Naive thymus-derived CD4-positive, alpha-beta T cell (primary cell): Measurements from ENCODE around the gene CBX7. TPM values are rescaled to one million over a fixed set of nuclear protein-coding genes. Genes with fewer than 3 reads are reported as not detected.
A peak's percentile ranks its signal among the peaks of the same experiment; 100 is the strongest.

Experiments used
- ATAC-seq: fragments of 150-1000 bp; cut with Tn5 transposase; 2 replicates; pipeline ENCODE4 v1.10.0; 2021; ENCODE audit warnings: mild to moderate bottlenecking, moderate library complexity
- CTCF ChIA-PET: fragments of 350-600 bp; sonication (Branson Sonifier 250); formaldehyde crosslinking; loops from one replicate; lab custom pipeline; 2021; ENCODE audit warnings: antibody characterized with exemption; lab: Charles Lee
- POLR2A ChIA-PET: fragments of 350-600 bp; sonication (Branson Sonifier 250); formaldehyde crosslinking; loops from one replicate; lab custom pipeline; 2021; ENCODE audit warnings: antibody characterized with exemption, inconsistent platforms; lab: Charles Lee
- DNase-seq, 9 donors: peaks; one replicate each; pipeline versions ENCODE4 v3.0.0 to v3.0.0-alpha.2; 2020 to 2022; ENCODE audit warnings: mixed read lengths in 1 of 9
- H3K27ac ChIP-seq: one replicate; pipeline ENCODE4 v1.7.0; 2013; ENCODE audit warnings: mild to moderate bottlenecking, low read depth, low read length, moderate library complexity
- H3K27me3 ChIP-seq, 2 donors: one replicate each; pipeline ENCODE4 v1.7.0; 2013; ENCODE audit warnings: low read length in 2 of 2, mild to moderate bottlenecking in 2 of 2, moderate library complexity in 2 of 2; ENCODE audit not compliant: control insufficient read depth in 2 of 2, insufficient read depth in 2 of 2
- H3K36me3 ChIP-seq, 3 experiments: 1 replicate in 2 of 3; 2 replicates in 1 of 3; pipeline ENCODE4 v1.7.0; 2013; ENCODE audit warnings: low read length in 3 of 3, mild to moderate bottlenecking in 3 of 3, moderate library complexity in 1 of 3; ENCODE audit not compliant: insufficient read depth in 3 of 3, control insufficient read depth in 2 of 3
- H3K4me1 ChIP-seq, 2 donors: one replicate each; pipeline ENCODE4 v1.7.0; 2013; ENCODE audit warnings: low read length in 2 of 2, mild to moderate bottlenecking in 2 of 2, moderate library complexity in 1 of 2; ENCODE audit not compliant: control insufficient read depth in 2 of 2, insufficient read depth in 2 of 2
- H3K4me3 ChIP-seq: 2 replicates; pipeline ENCODE4 v1.7.0; 2013; ENCODE audit warnings: mild to moderate bottlenecking, low read length
- H3K9me3 ChIP-seq, 3 experiments: 1 replicate in 2 of 3; 2 replicates in 1 of 3; pipeline ENCODE4 v1.7.0; 2013; ENCODE audit warnings: low read length in 3 of 3; ENCODE audit not compliant: control insufficient read depth in 2 of 3
- H3K27ac Mint-ChIP-seq, 9 donors: one replicate each; pipeline ENCODE4 v1.8.0; 2020 to 2022; ENCODE audit warnings: mixed read lengths in 9 of 9, mild to moderate bottlenecking in 8 of 9, moderate library complexity in 5 of 9, inconsistent platforms in 2 of 9
- H3K27me3 Mint-ChIP-seq, 5 donors: one replicate each; pipeline ENCODE4 v1.8.0; 2021 to 2022; ENCODE audit warnings: mixed read lengths in 5 of 5, mild to moderate bottlenecking in 1 of 5
- H3K36me3 Mint-ChIP-seq, 5 donors: one replicate each; pipeline ENCODE4 v1.8.0; 2020 to 2022; ENCODE audit warnings: mixed read lengths in 5 of 5, mild to moderate bottlenecking in 3 of 5, inconsistent platforms in 1 of 5
- H3K4me1 Mint-ChIP-seq, 7 donors: one replicate each; pipeline ENCODE4 v1.8.0; 2020 to 2022; ENCODE audit warnings: mixed read lengths in 7 of 7, mild to moderate bottlenecking in 3 of 7, inconsistent platforms in 1 of 7
- H3K4me3 Mint-ChIP-seq, 10 donors: one replicate each; pipeline ENCODE4 v1.8.0; 2020 to 2022; ENCODE audit warnings: mild to moderate bottlenecking in 10 of 10, mixed read lengths in 10 of 10, moderate library complexity in 6 of 10, inconsistent platforms in 2 of 10
- H3K9me3 Mint-ChIP-seq, 11 donors: one replicate each; pipeline ENCODE4 v1.8.0; 2020 to 2022; ENCODE audit warnings: mixed read lengths in 11 of 11, mild to moderate bottlenecking in 4 of 11, inconsistent platforms in 1 of 11, moderate library complexity in 1 of 11
- intact Hi-C, 2 donors: fragments of 100-400 bp; cut with micrococcal nuclease; formaldehyde crosslinking; loops; one replicate each; pipeline ENCODE4 v1.15.1; 2023
- polyA plus RNA-seq, 2 donors: library from polyadenylated mRNA; unstranded; fragments of 300-500 nt; fragmentation: Illumina TruSeq; gene quantifications; one replicate each; pipeline ENCODE4 v1.2.3, GENCODE V29; 2021
- total RNA-seq, 6 experiments: library from RNA in 5 of 6; stranded (reverse) in 5 of 6; gene quantifications; 1 replicate in 5 of 6; 2 replicates in 1 of 6; pipeline ENCODE4 v1.2.3 and lab custom pipeline; 2021 to 2026

Gene CBX7
- total and polyA plus RNA-seq, 7 experiments from 2014 or later, result 14.2 to 164 (median 74.9) TPM

DNA sequence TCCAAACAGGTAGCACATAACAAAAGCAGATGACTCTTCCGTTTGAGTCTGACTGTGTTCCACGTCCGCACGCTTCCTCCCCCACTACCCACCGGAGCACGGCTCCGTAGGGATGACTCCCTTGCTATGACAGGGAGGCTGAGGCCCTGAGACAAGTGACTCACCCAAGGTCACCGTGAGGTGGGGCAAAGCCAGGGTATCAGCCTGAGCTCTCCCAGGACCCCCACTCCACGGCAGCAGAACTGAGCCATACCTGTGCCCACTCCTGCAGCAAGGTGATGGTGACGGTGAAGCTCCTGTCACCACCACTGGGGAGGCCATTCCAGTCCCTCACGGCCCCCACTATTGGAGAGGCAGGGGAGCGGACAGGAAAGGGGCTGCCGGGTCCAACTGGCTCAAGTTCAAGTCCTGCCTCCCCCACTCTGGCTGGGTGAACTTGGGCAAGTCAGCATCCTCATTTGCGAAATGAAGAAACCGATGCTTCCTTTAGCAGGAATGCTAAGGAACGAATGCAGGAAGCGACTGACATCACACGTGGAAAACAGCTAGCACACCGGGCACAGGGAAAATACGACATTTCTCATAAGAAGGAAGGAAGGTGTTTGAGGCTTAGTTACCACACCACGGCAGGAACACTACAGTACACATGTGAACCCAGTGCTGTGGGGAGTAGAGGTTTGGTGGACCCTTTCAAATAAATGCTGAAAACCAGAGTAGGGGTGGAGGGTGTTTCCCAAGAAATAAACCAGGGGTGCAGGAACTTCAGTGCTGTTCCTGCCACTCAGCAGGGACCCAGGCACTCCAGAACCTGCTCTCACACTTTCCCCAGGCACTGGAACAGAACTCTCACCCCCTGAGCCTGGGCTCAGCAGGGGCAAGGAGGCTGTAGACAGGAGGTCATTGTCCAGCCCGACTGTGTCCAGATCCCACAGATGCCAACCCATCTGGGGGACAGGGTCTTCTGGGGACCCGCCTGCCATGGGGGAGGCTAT, 32.4 kb upstream of the CBX7 start:
- Histone ChIP-seq H3K4me3 (no peak overlapping the region), H3K27ac (no peak overlapping the region), H3K4me1 (no peaks in the 10 kb centered on the region), H3K9me3 (peaks cover 0 to 8% (median 0%) of the 10 kb centered on the region in 3 experiments), H3K27me3 (no peaks in the 10 kb centered on the region), H3K36me3 (no peaks in the 10 kb centered on the region)
- Mint-ChIP-seq H3K27ac (peak overlapping the region in 1 of 9 donors; percentile 28), H3K4me1 (peaks cover 0 to 3% (median 0%) of the 10 kb centered on the region in 7 donors), H3K36me3 (peaks cover 0 to 3% (median 0%) of the 10 kb centered on the region in 5 donors), H3K27me3 (peaks cover 0 to 13% (median 0%) of the 10 kb centered on the region in 5 donors), H3K4me3 (no peak overlapping the region), H3K9me3 (peaks cover 0 to 11% (median 4%) of the 10 kb centered on the region in 11 donors)
- ChIA-PET CTCF (interaction anchor here (0.8 kb wide), 1 partner anchor 15 kb away, joined by 3 read pairs; no protein-coding TSS in a partner anchor), POLR2A (interaction anchor here (0.6 kb wide), 1 partner anchor 280 kb away, joined by 7 read pairs; no protein-coding TSS in a partner anchor)
- ATAC-seq (no peak), DNase-seq (no peak)
- intact Hi-C loops, result no loop called here

DNA sequence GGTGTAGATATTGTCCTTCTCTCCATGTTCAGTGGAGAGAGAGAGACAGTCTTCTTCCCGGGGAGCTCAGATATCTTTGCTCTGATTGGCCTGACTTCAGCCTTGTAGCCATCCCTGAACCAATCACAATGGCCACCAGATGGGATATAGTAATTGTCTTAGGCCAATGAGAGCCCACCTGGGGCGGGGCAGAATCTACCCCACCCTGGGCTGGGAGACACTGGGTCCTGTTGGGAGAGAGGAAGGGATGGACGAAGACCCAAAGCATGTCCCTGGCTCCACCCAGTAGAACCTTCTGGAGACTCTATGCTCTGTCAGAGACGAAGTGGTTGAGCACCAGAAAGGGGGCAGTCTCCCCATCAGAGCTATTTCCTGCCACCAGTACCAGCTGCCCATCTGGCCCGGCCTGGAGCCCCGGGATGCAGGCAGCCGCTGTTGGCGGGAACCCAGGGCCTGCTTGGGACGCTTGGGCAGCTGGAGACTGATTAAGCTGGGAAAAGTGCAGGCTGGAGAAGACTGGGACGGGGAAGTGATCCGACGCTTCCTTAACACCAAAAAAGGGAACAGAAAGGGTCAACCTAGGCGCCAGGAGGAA, 31.6 kb upstream of the CBX7 start:
- H3K27ac ChIP-seq, result no peak overlapping the region
- peaks cover 0 to 3% (median 0%) of the 10 kb centered on the region in 5 donors for H3K36me3 Mint-ChIP-seq
- H3K27me3 ChIP-seq, result no peaks in the 10 kb centered on the region
- no peaks in the 10 kb centered on the region for H3K4me1 ChIP-seq
- peaks cover 0 to 3% (median 0%) of the 10 kb centered on the region in 7 donors for H3K4me1 Mint-ChIP-seq
- H3K9me3 Mint-ChIP-seq, result peaks cover 0 to 11% (median 4%) of the 10 kb centered on the region in 11 donors
- POLR2A ChIA-PET, result interaction anchor here (0.8 kb wide), 1 partner anchor 16 kb away, joined by 3 read pairs; no protein-coding TSS in a partner anchor
- H3K4me3 Mint-ChIP-seq, result no peak overlapping the region
- no peak overlapping the region for H3K27ac Mint-ChIP-seq
- CTCF ChIA-PET, result interaction anchor here (0.8 kb wide), 1 partner anchor 14 kb away, joined by 3 read pairs; no protein-coding TSS in a partner anchor
- intact Hi-C loops, result no loop called here
- no peak overlapping the region for H3K4me3 ChIP-seq
- ATAC-seq (no peak), DNase-seq (no peak)
- H3K27me3 Mint-ChIP-seq, result peaks cover 0 to 15% (median 0%) of the 10 kb centered on the region in 5 donors
- H3K36me3 ChIP-seq, result no peaks in the 10 kb centered on the region
- H3K9me3 ChIP-seq, result peaks cover 0 to 8% (median 0%) of the 10 kb centered on the region in 3 experiments

DNA sequence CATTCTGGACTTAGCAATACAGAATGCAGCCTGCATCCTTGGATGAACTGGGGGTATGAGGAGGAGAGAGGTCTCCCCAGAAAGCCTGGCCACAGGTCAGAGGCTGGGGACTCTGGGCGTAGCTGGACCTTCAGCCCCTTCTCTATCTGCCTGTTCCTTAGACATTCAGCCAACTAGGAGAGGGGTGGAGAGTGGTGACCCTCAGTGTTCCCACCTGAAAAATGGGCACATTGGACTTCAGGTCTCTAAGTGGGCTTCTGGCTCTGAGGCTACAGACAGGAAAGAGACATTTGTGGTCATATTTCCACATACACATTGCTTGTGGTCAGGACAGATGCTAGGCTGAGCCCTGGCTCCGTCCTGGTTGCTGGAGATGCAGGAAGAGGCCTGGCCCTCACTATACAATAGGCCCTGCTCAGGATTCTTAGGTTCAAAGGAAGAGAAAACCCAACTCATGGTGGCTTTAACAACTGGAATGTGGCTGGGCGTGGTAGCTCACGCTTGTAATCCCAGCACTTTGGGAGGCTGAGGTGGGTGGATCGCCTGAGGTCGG, 30.1 kb upstream of the CBX7 start:
- no peak for DNase-seq
- Mint-ChIP-seq H3K36me3 (peaks cover 0 to 3% (median 0%) of the 10 kb centered on the region in 5 donors), H3K4me1 (peaks cover 0 to 14% (median 7%) of the 10 kb centered on the region in 7 donors), H3K4me3 (peak overlapping the region in 1 of 10 donors; percentile 48), H3K27me3 (peaks cover 0 to 11% (median 0%) of the 10 kb centered on the region in 5 donors), H3K9me3 (peaks cover 0 to 11% (median 4%) of the 10 kb centered on the region in 11 donors), H3K27ac (peak overlapping the region in 2 of 9 donors; percentile 37 to 78)
- no peak overlapping the region for H3K27ac ChIP-seq
- H3K27me3 ChIP-seq, result no peaks in the 10 kb centered on the region
- CTCF ChIA-PET, result interaction anchor here (0.5 to 1.1 kb wide), 3 partner anchors 13 to 206 kb away, joined by 3 to 4 read pairs (median 3); no protein-coding TSS in a partner anchor
- intact Hi-C loops, result no loop called here
- H3K36me3 ChIP-seq, result no peaks in the 10 kb centered on the region
- H3K9me3 ChIP-seq, result peaks cover 0 to 8% (median 0%) of the 10 kb centered on the region in 3 experiments
- no peak for ATAC-seq
- H3K4me1 ChIP-seq, result peaks cover 0 to 14% of the 10 kb centered on the region in 2 donors
- POLR2A ChIA-PET, result interaction anchor here (0.6 to 1.5 kb wide), 2 partner anchors 111 to 137 kb away, joined by 3 to 4 read pairs; partner anchors contain the start of gene RPL3
- H3K4me3 ChIP-seq, result no peak overlapping the region

DNA sequence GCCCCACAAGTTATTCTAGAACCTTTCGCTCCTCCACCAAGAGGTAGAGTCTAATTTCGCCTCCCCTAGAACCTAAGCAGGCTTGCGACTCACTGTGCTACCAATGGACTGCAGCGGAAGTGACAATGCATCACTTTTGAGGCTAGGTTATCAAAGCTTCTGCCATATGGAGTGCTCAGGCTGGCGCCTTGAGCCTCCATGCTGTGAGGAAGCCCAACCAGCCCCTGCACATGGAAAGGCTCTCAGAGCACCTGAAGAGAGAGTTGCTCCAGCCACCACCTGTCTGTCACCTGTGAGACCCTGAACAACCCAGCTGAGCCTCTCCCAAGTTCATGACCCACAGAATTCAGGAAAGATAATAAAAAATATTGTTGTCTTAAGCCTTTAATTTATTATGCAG, 29.3 kb upstream of the CBX7 start:
- Mint-ChIP-seq H3K36me3 (peaks cover 0 to 3% (median 0%) of the 10 kb centered on the region in 5 donors), H3K27ac (no peak overlapping the region), H3K4me3 (no peak overlapping the region), H3K4me1 (peaks cover 0 to 15% (median 7%) of the 10 kb centered on the region in 7 donors), H3K9me3 (peaks cover 0 to 11% (median 3%) of the 10 kb centered on the region in 11 donors), H3K27me3 (peaks cover 0 to 7% (median 0%) of the 10 kb centered on the region in 5 donors)
- POLR2A ChIA-PET, result interaction anchor here (1.5 kb wide), 1 partner anchor 137 kb away, joined by 4 read pairs; the partner anchor contains the start of gene RPL3
- Histone ChIP-seq H3K36me3 (no peaks in the 10 kb centered on the region), H3K9me3 (peaks cover 0 to 8% (median 0%) of the 10 kb centered on the region in 3 experiments), H3K4me3 (no peak overlapping the region), H3K27me3 (no peaks in the 10 kb centered on the region), H3K4me1 (peaks cover 0 to 18% of the 10 kb centered on the region in 2 donors), H3K27ac (no peak overlapping the region)
- CTCF ChIA-PET, result interaction anchor here (0.5 to 1.1 kb wide), 3 partner anchors 12 to 205 kb away, joined by 3 to 4 read pairs (median 3); no protein-coding TSS in a partner anchor
- intact Hi-C loops, result no loop called here
- ATAC-seq (no peak), DNase-seq (no peak)

DNA sequence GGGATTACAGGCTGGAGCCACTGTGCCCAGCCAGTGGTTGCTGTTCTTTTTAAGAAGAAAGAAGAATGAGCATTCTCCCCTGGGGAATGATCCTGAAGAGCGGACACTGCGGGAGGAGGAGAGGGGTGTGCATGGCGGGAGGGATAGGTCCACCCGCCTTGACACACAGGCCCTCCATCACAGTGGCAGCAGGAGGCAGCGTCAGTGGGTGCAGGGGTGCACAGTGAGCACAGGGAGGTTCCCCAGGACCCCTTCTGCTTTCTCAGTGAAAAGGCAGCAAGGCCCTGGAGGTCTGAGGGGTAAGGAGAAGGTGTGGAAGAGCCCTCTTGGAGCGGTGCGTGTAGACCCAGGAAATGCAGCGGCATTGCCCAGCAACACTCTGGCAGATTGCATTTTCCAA, 28.9 kb upstream of the CBX7 start:
- Mint-ChIP-seq H3K9me3 (peaks cover 0 to 11% (median 3%) of the 10 kb centered on the region in 11 donors), H3K36me3 (peaks cover 0 to 3% (median 0%) of the 10 kb centered on the region in 5 donors), H3K4me3 (no peak overlapping the region), H3K27ac (peak overlapping the region in 1 of 9 donors; percentile 62), H3K4me1 (peaks cover 0 to 15% (median 7%) of the 10 kb centered on the region in 7 donors), H3K27me3 (peaks cover 0 to 7% (median 0%) of the 10 kb centered on the region in 5 donors)
- no peaks in the 10 kb centered on the region for H3K36me3 ChIP-seq
- intact Hi-C loops, result no loop called here
- H3K27me3 ChIP-seq, result no peaks in the 10 kb centered on the region
- CTCF ChIA-PET, result interaction anchor here (1.1 kb wide), 1 partner anchor 11 kb away, joined by 3 read pairs; no protein-coding TSS in a partner anchor
- no peak overlapping the region for H3K4me3 ChIP-seq
- DNase-seq (no peak), ATAC-seq (no peak)
- no peak overlapping the region for H3K27ac ChIP-seq
- POLR2A ChIA-PET, result no interaction called here
- H3K9me3 ChIP-seq, result peaks cover 0 to 8% (median 0%) of the 10 kb centered on the region in 3 experiments
- H3K4me1 ChIP-seq, result peaks cover 0 to 18% of the 10 kb centered on the region in 2 donors
